Keratinocyte (primary cell): ENCODE results near the gene PAQR5.

Experiments used
- EZH2 ChIP-seq: IDR thresholded peaks from one replicate; pipeline ENCODE4 v1.6.1; 2012; ENCODE audit warnings: inconsistent platforms, mild to moderate bottlenecking, low read length, moderate library complexity
- TF ChIP-seq, protein P1 (sequence below), 3 experiments: IDR thresholded peaks in 1 of 3; conservative IDR thresholded peaks in 1 of 3; optimal IDR thresholded peaks in 1 of 3; 2 replicates in 2 of 3; 3 replicates in 1 of 3; pipeline versions ENCODE3 to v1.5.1; 2011; ENCODE audit warnings: low read length in 3 of 3, mild to moderate bottlenecking in 3 of 3, moderate library complexity in 2 of 3, control low read depth in 1 of 3, inconsistent platforms in 1 of 3; ENCODE audit not compliant: insufficient read depth in 2 of 3; ENCODE audit errors: extremely low read depth in 1 of 3

DNA sequence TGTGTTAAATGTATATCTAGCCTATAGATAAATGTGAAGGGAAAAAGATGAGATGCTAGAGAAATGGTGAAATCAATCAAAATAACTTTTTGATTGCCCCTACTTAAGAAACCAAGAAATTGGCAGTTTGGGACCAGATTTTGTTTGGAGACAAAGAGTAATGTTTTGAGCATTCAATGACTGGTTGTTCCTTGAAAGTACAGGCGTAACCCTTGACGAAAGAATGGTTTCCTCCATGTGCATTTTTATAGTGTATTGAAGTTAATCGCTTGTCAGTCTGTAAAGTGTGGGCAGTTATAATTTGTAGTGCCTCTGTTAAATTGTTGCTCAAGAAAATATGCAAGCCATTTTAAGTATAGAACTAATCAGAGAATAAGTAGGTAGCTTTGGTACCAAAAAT is 116.7 kb downstream of the PAQR5 start:
- TF ChIP-seq, protein P1, sequence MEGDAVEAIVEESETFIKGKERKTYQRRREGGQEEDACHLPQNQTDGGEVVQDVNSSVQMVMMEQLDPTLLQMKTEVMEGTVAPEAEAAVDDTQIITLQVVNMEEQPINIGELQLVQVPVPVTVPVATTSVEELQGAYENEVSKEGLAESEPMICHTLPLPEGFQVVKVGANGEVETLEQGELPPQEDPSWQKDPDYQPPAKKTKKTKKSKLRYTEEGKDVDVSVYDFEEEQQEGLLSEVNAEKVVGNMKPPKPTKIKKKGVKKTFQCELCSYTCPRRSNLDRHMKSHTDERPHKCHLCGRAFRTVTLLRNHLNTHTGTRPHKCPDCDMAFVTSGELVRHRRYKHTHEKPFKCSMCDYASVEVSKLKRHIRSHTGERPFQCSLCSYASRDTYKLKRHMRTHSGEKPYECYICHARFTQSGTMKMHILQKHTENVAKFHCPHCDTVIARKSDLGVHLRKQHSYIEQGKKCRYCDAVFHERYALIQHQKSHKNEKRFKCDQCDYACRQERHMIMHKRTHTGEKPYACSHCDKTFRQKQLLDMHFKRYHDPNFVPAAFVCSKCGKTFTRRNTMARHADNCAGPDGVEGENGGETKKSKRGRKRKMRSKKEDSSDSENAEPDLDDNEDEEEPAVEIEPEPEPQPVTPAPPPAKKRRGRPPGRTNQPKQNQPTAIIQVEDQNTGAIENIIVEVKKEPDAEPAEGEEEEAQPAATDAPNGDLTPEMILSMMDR (optimal IDR thresholded peaks at IDR 0.05 in 1 of 3, IDR thresholded peaks at IDR 0.05 in 1 of 3, conservative IDR thresholded peaks at IDR 0.05 in 1 of 3; ENCODE audit: extremely low read depth in 1 of 3, insufficient read depth in 2 of 3, low read length in 3 of 3), result no peak
- TF ChIP-seq EZH2, result no peak
